Colonic mucosa (tissue), 4 donors: ENCODE measurements around the gene VAV2. TPM values are rescaled to one million over a fixed set of nuclear protein-coding genes. Genes with fewer than 3 reads are reported as not detected.

Experiments
- DNase-seq: peaks from one replicate; pipeline ENCODE4 v3.0.0-alpha.2; 2020
- H3K27ac ChIP-seq: fragments of 200-600 bp; one replicate; pipeline ENCODE4 v1.8.0; 2021
- H3K27me3 ChIP-seq: fragments of 200-600 bp; one replicate; pipeline ENCODE4 v1.8.0; 2021
- H3K36me3 ChIP-seq: fragments of 200-600 bp; one replicate; pipeline ENCODE4 v1.8.0; 2021
- H3K4me1 ChIP-seq: fragments of 200-600 bp; one replicate; pipeline ENCODE4 v1.8.0; 2021; ENCODE audit warnings: mild to moderate bottlenecking
- H3K4me3 ChIP-seq: fragments of 200-600 bp; one replicate; pipeline ENCODE4 v1.8.0; 2021
- H3K9ac ChIP-seq, 2 donors: one replicate each; pipeline ENCODE4 v1.7.0; 2013; ENCODE audit warnings: control low read depth in 2 of 2, low read depth in 2 of 2, low read length in 2 of 2
- H3K9me3 ChIP-seq: fragments of 200-600 bp; one replicate; pipeline ENCODE4 v1.8.0; 2021
- CTCF ChIP-seq: fragments of 200-600 bp; IDR thresholded peaks from one replicate; pipeline ENCODE4 v1.8.0; 2022; ENCODE audit warnings: antibody characterized with exemption, mild to moderate bottlenecking
- intact Hi-C: fragments of 100-400 bp; cut with DNase I; formaldehyde crosslinking; loops from one replicate; pipeline ENCODE4 v1.14.1; 2022
- total RNA-seq, 2 donors: library from RNA; stranded (reverse); fragmentation: NEBNext Ultra II Directional in 1 of 2; extraction: Animal tissue kit (Norgen Biotek cat#: 25700) in 1 of 2; gene quantifications; one replicate each; pipeline ENCODE4 v1.2.1, GENCODE V29; 2021
- donor health status: healthy.
- donor health status: DM: no; HTN: no; CAD: no.
- donor health status: DM: no; HTN: no; CAD: no.

The VAV2 gene
- total RNA-seq, 2 donors from 2014 or later, result 30.7 to 45.1 TPM

- H3K4me3 ChIP-seq, result no peak overlapping the region
- no peaks in the 10 kb centered on the region for H3K9me3 ChIP-seq
- no peaks in the 10 kb centered on the region for H3K36me3 ChIP-seq
- no peaks in the 10 kb centered on the region for H3K27me3 ChIP-seq
- intact Hi-C loops, result no loop called here
- no peaks in the 10 kb centered on the region for H3K4me1 ChIP-seq
- no peak overlapping the region for H3K9ac ChIP-seq
- no peak for TF ChIP-seq CTCF
- DNase-seq, result no peak
- H3K27ac ChIP-seq, result no peak overlapping the region
Observed at GRCh38 chr9:133718563-133719315, 273.4 kb downstream of the VAV2 start.

GRCh38 chr9:133717113-133718031 is 274.8 kb downstream of the VAV2 start:
- Histone ChIP-seq H3K36me3 (no peaks in the 10 kb centered on the region), H3K27ac (no peak overlapping the region), H3K27me3 (no peaks in the 10 kb centered on the region), H3K9ac (no peak overlapping the region), H3K4me3 (no peak overlapping the region), H3K9me3 (no peaks in the 10 kb centered on the region), H3K4me1 (no peaks in the 10 kb centered on the region)
- DNase-seq, result no peak
- no peak for TF ChIP-seq CTCF
- intact Hi-C loops, result no loop called here

- no peak overlapping the region for H3K27ac ChIP-seq
- H3K9me3 ChIP-seq, result no peaks in the 10 kb centered on the region
- no peaks in the 10 kb centered on the region for H3K36me3 ChIP-seq
- H3K9ac ChIP-seq, result no peak overlapping the region
- no peaks in the 10 kb centered on the region for H3K27me3 ChIP-seq
- intact Hi-C loops, result no loop called here
- no peak for DNase-seq
- H3K4me3 ChIP-seq, result no peak overlapping the region
- no peaks in the 10 kb centered on the region for H3K4me1 ChIP-seq
- TF ChIP-seq CTCF, result no peak
Observed at GRCh38 chr9:133716564-133717112, 275.5 kb downstream of the VAV2 start.

- H3K9ac ChIP-seq, result peak overlapping the region in 1 of 2 donors; percentile 12
- TF ChIP-seq CTCF, result no peak
- no peaks in the 10 kb centered on the region for H3K4me1 ChIP-seq
- H3K27me3 ChIP-seq, result no peaks in the 10 kb centered on the region
- no peak for DNase-seq
- H3K4me3 ChIP-seq, result no peak overlapping the region
- intact Hi-C loops, result no loop called here
- no peak overlapping the region for H3K27ac ChIP-seq
- H3K9me3 ChIP-seq, result no peaks in the 10 kb centered on the region
- no peaks in the 10 kb centered on the region for H3K36me3 ChIP-seq
Observed at GRCh38 chr9:133715866-133716563, 276.1 kb downstream of the VAV2 start.

GRCh38 chr9:133715295-133715865 is 276.7 kb downstream of the VAV2 start:
- Histone ChIP-seq H3K27ac (no peak overlapping the region), H3K36me3 (no peaks in the 10 kb centered on the region), H3K9me3 (no peaks in the 10 kb centered on the region), H3K27me3 (no peaks in the 10 kb centered on the region), H3K4me3 (no peak overlapping the region), H3K4me1 (no peaks in the 10 kb centered on the region), H3K9ac (no peak overlapping the region)
- intact Hi-C loops, result no loop called here
- no peak for DNase-seq
- TF ChIP-seq CTCF, result no peak
